HG02870 (cell line): ENCODE results near the gene WDR45B.

Experiments
- ATAC-seq: cut with Tn5 transposase; IDR thresholded peaks from one replicate; pipeline ENCODE4 v1.9.1; 2021; ENCODE audit warnings: mild to moderate bottlenecking, moderate library complexity; ENCODE audit not compliant: unreplicated experiment

Gene WDR45B

GRCh38 chr17:82648165-82648668, at the start of gene WDR45B:
Gene WDR45B, minus strand, starts transcription at chr17:82648444. Its CDS starts 104 bp downstream, at chr17:82648340.
- peak; percentile 85 for ATAC-seq

- no peak for ATAC-seq
Observed at GRCh38 chr17:82697808-82698064, 49.5 kb upstream of the WDR45B start.

GRCh38 chr17:82696916-82697807, 48.9 kb upstream of the WDR45B start:
- ATAC-seq, result no peak

- no peak for ATAC-seq
Observed at GRCh38 chr17:82696259-82696658, 48.0 kb upstream of the WDR45B start.

- no peak for ATAC-seq
Observed at GRCh38 chr17:82694647-82695046, 46.4 kb upstream of the WDR45B start.

GRCh38 chr17:82693168-82693867, 45.1 kb upstream of the WDR45B start:
- no peak for ATAC-seq

- ATAC-seq, result no peak
Observed at GRCh38 chr17:82692268-82692667, 44.0 kb upstream of the WDR45B start.

- no peak for ATAC-seq
Observed at GRCh38 chr17:82691714-82692113, 43.5 kb upstream of the WDR45B start.

GRCh38 chr17:82690786-82691489, 42.7 kb upstream of the WDR45B start:
- no peak for ATAC-seq

- ATAC-seq, result no peak
Observed at GRCh38 chr17:82689077-82689476, 40.8 kb upstream of the WDR45B start.

GRCh38 chr17:82687871-82688270, 39.6 kb upstream of the WDR45B start:
- no peak for ATAC-seq

GRCh38 chr17:82687375-82687861, 39.2 kb upstream of the WDR45B start:
- no peak for ATAC-seq

GRCh38 chr17:82686366-82687324, 38.4 kb upstream of the WDR45B start:
- no peak for ATAC-seq

- no peak for ATAC-seq
Observed at GRCh38 chr17:82685291-82685690, 37.0 kb upstream of the WDR45B start.

GRCh38 chr17:82684228-82684841, 36.1 kb upstream of the WDR45B start:
- ATAC-seq, result no peak

- no peak for ATAC-seq
Observed at GRCh38 chr17:82683534-82683933, 35.3 kb upstream of the WDR45B start.

- ATAC-seq, result no peak
Observed at GRCh38 chr17:82681547-82681946, 33.3 kb upstream of the WDR45B start.

GRCh38 chr17:82679586-82680465, 31.6 kb upstream of the WDR45B start:
- ATAC-seq, result no peak
